HEK293 (cell line): ENCODE measurements around the gene OR1F1.

Source experiments
- GLI2 ChIP-seq: fragments of 450-650 bp; formaldehyde crosslinking; IDR thresholded peaks from 2 replicates; pipeline ENCODE4; 2017; ENCODE audit warnings: missing biosample characterization, missing genetic modification characterization, low read depth, borderline replicate concordance
- OVOL3 ChIP-seq: fragments of 450-650 bp; formaldehyde crosslinking; IDR thresholded peaks from 2 replicates; pipeline ENCODE4 v1.5.1; 2016; ENCODE audit warnings: missing biosample characterization, missing genetic modification characterization
- ZFHX2 ChIP-seq: fragments of 450-650 bp; formaldehyde crosslinking; conservative IDR thresholded peaks from 2 replicates; pipeline ENCODE4 v1.5.1; 2016; ENCODE audit warnings: missing biosample characterization, missing genetic modification characterization
- ZFP37 ChIP-seq: fragments of 450-650 bp; formaldehyde crosslinking; IDR thresholded peaks from 2 replicates; pipeline ENCODE4 v1.5.1; 2016; ENCODE audit warnings: missing biosample characterization, missing genetic modification characterization
- ZNF121 ChIP-seq: fragments of 450-650 bp; formaldehyde crosslinking; IDR thresholded peaks from 2 replicates; pipeline ENCODE4 v1.5.1; 2016; ENCODE audit warnings: missing biosample characterization, missing genetic modification characterization
- ZNF184 ChIP-seq: fragments of 450-650 bp; IDR thresholded peaks from 2 replicates; pipeline ENCODE4 v1.5.1; 2018; ENCODE audit warnings: missing biosample characterization, mild to moderate bottlenecking, missing genetic modification characterization
- ZNF701 ChIP-seq: fragments of 450-650 bp; formaldehyde crosslinking; IDR thresholded peaks from 2 replicates; pipeline ENCODE4 v1.5.1; 2016; ENCODE audit warnings: missing biosample characterization, missing genetic modification characterization
- ZNF768 ChIP-seq: fragments of 450-650 bp; formaldehyde crosslinking; IDR thresholded peaks from 2 replicates; pipeline ENCODE4 v1.5.1; 2018; ENCODE audit warnings: missing biosample characterization, mild to moderate bottlenecking, missing genetic modification characterization
- ZNF791 ChIP-seq: fragments of 450-650 bp; formaldehyde crosslinking; IDR thresholded peaks from 2 replicates; pipeline ENCODE4 v1.5.1; 2016; ENCODE audit warnings: missing biosample characterization, missing genetic modification characterization
- TF ChIP-seq, protein P1 (sequence below): fragments of 450-650 bp; formaldehyde crosslinking; IDR thresholded peaks from 2 replicates; pipeline ENCODE4 v1.5.1; 2016; ENCODE audit warnings: missing biosample characterization, missing genetic modification characterization

- TF ChIP-seq, protein P1, sequence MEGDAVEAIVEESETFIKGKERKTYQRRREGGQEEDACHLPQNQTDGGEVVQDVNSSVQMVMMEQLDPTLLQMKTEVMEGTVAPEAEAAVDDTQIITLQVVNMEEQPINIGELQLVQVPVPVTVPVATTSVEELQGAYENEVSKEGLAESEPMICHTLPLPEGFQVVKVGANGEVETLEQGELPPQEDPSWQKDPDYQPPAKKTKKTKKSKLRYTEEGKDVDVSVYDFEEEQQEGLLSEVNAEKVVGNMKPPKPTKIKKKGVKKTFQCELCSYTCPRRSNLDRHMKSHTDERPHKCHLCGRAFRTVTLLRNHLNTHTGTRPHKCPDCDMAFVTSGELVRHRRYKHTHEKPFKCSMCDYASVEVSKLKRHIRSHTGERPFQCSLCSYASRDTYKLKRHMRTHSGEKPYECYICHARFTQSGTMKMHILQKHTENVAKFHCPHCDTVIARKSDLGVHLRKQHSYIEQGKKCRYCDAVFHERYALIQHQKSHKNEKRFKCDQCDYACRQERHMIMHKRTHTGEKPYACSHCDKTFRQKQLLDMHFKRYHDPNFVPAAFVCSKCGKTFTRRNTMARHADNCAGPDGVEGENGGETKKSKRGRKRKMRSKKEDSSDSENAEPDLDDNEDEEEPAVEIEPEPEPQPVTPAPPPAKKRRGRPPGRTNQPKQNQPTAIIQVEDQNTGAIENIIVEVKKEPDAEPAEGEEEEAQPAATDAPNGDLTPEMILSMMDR, result no peak
- TF ChIP-seq ZNF184 (tag by site-specific recombination), result no peak
- TF ChIP-seq ZNF701 (tag by site-specific recombination), result no peak
- no peak for TF ChIP-seq ZNF121 (tag by site-specific recombination)
- TF ChIP-seq GLI2 (tag by site-specific recombination), result no peak
- no peak for TF ChIP-seq ZNF791 (tag by site-specific recombination)
- TF ChIP-seq ZFHX2 (tag by site-specific recombination), result no peak
- TF ChIP-seq ZFP37 (tag by site-specific recombination), result no peak
- TF ChIP-seq OVOL3 (tag by site-specific recombination), result no peak
- TF ChIP-seq ZNF768 (tag by site-specific recombination), result no peak
These were observed 22.7 kb upstream of the OR1F1 start for GRCh38 chr16:3165111-3165822.
